VCaP (cell line): ENCODE measurements around the gene RYR2.

Experiments
- H3K27ac ChIP-seq: fragments of 450-650 bp; 2 replicates; pipeline ENCODE4 v1.5.1; 2017
- TF ChIP-seq, protein P1 (sequence below): fragments of 450-650 bp; conservative IDR thresholded peaks from 2 replicates; pipeline ENCODE4 v1.5.1; 2017; ENCODE audit warnings: mild to moderate bottlenecking, moderate library complexity

Gene RYR2

DNA sequence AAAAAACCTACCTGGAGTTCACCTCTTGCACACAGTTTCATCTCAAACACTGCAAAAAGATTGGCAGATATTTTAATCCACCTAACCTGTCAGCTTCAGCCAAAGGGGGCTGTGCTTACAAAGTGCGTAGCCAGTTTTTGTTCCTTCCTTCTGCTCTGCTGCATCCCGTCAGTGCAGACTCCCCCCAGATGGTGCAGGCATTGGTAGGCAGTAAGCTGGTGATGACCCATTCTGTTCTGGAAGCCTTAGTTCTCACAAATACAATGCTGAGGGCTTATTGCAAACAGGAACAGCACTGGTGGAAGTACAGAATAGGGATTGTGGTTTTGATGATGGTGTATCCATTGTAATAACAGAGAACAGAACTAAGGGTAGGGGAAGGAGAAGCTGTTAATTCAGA is 239.5 kb downstream of the RYR2 start:
- no peak overlapping the region for H3K27ac ChIP-seq
- TF ChIP-seq, protein P1, sequence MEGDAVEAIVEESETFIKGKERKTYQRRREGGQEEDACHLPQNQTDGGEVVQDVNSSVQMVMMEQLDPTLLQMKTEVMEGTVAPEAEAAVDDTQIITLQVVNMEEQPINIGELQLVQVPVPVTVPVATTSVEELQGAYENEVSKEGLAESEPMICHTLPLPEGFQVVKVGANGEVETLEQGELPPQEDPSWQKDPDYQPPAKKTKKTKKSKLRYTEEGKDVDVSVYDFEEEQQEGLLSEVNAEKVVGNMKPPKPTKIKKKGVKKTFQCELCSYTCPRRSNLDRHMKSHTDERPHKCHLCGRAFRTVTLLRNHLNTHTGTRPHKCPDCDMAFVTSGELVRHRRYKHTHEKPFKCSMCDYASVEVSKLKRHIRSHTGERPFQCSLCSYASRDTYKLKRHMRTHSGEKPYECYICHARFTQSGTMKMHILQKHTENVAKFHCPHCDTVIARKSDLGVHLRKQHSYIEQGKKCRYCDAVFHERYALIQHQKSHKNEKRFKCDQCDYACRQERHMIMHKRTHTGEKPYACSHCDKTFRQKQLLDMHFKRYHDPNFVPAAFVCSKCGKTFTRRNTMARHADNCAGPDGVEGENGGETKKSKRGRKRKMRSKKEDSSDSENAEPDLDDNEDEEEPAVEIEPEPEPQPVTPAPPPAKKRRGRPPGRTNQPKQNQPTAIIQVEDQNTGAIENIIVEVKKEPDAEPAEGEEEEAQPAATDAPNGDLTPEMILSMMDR, result no peak

DNA sequence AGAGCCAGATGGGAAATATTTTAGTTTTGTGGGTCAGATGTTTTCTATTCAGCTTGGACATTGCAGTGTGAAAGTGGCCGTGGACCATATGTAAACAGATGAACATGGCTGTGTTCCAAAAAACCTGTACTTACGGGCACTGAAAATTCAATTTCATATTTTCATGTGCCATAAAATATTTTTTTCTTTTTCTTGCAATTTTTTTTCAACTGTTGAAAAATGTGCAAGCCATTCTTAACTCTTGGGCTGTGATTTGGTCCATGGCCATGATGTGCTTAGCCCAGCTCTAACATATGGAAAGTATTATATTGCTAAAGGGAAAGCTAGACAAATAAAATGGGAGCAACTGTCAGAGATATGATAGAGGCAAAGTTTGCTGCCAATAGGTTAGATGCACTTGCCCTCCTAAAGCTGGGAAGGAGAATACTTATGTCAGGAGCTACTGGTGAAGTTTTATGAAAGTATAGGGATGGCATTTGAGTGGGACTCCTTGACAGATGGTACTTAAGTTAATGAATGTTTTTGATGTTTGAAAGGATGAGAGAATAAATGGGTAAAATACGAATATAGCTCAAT is 240.3 kb downstream of the RYR2 start:
- no peak overlapping the region for H3K27ac ChIP-seq
- TF ChIP-seq, protein P1, result no peak

DNA sequence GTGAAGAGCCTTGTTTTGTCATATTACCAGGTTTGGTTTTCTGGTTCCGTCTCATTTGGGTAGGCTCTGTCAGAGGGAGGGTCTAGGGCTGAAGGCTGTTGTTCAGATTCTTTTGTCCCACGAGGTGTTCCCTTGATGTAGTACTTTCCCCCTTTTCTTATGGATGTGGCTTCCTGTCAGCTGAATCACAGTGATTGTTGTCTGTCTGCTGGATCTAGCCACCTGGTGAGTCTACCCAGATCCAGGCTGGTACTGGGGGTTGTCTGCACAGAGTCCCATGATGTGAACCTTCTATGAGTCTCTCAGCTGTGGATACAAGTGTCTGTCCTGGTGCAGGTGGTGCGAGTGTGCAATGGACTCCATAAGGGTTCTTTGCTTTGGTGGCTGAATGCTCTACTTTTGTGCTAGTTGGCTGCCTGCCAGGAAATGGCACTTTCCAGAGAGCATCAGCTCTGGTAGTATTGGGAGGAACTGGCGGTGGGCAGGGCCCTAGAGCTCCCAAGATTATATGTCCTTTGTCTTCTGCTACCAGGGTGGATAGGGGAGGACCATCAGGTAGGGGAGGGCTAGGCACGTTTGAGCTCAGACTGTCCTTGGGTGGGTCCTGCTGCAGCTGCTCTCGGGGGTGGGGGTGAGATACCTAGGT is 246.0 kb downstream of the RYR2 start:
- no peak overlapping the region for H3K27ac ChIP-seq
- TF ChIP-seq, protein P1, result no peak

DNA sequence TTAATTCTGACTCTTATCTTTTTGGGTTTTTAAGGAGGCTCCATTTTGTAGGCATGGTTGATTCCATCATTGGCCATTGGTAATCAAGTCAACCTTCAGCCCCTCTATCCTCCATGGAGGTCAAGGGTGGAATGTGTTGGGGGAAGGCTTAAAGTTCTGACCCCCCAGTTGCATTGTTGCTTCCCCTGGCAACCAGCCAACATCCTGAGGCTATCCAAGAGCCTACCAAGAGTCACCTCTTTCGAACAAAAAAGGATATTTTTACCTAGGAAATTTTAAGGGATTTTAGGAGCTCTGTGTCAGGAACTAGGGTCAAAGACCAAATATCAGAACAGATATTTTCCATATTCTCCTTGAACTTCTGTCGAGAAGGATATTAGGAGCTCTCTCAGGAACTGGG is 251.8 kb downstream of the RYR2 start:
- TF ChIP-seq, protein P1, result no peak
- no peak overlapping the region for H3K27ac ChIP-seq

DNA sequence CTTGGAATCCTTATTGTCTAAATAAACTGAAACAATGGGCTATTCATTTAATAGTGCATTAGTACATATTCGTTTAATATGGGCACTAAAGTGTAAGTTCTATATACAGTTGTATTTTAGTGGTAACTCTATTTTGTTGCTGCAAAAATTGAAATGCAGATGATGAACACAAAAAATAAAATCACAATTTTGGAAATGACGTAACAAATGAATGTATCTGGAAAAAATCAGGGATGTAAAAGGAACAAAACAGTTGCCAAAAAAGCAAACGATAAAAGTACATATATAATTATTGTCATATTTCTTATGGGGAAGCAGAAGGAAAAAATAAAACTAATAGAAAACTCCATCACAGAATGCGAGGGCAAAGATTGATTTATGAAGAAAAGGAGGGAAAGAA is 254.9 kb downstream of the RYR2 start:
- TF ChIP-seq, protein P1, result no peak

DNA sequence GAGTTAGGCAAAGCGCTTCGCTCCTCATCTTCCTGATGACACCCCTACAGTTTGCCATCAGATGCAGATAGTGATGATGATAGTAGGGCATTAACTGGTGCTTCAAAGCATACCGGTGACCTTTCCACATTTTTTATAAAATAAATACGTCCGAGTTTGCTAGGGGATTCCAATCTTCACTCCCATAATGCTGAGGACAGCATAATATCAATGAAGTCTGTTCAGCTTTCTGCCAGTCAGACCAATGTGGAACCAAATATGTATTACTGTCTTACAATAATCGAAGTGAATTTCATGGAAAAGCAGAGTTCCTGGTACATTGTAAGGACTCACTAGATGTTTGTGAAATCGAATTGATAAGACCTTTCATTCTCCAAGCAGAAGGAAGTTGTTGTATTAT is 258.7 kb downstream of the RYR2 start:
- TF ChIP-seq, protein P1, result no peak

More for the DNA sequence above, 254.9 kb downstream of the RYR2 start:
- no peak overlapping the region for H3K27ac ChIP-seq

DNA sequence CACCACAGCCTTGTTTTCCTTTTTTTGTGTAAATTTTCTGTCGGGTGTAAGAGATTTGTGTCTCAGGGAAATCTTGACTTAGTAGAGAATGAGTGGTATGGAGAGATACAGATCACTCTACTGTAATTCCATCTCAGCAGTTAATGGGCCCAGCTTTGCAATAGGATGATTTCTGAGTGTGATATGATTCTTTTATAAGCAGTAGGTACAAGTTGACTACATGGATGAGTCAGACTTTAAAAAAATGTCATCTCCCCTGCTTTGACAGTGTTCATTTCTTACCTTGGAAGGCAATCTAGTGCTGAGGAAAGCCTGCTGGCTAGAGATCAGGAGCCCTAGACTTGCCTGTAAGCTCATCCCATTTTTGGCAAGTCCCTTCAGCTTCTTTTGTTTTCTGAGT is 261.9 kb downstream of the RYR2 start:
- no peak overlapping the region for H3K27ac ChIP-seq
- TF ChIP-seq, protein P1, result no peak

More for the DNA sequence above, 258.7 kb downstream of the RYR2 start:
- H3K27ac ChIP-seq, result no peak overlapping the region
